Measurements from ENCODE around the gene SKIL.

SKIL gene

DNA sequence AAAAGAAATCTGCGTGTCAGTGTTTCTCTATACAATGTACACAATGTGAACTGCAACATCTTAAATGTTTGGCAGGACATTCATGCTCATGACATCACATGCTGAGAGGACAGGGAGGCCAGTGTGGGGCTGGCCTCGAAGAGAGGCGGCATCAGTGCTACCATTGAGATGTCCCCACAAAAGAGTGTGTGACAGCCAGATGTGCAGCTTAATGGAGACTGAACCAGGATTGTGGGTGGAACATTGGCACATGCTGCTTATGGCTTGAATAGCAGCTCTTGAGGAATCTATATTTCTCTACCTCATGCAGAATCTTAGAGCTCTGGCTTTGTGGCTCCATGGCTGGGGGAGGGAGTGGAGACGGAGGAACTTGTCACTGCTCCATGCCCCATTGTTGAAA is 79.7 kb downstream of the SKIL start:
- H3K27me3 ChIP-seq (ENCODE audit: insufficient read depth, low read depth): no peaks in the 10 kb centered on the region
- no peak overlapping the region for H2AFZ ChIP-seq (ENCODE audit: low read depth)
- H3K9ac ChIP-seq: no peak overlapping the region
- H4K20me1 ChIP-seq (ENCODE audit: insufficient read depth): no peaks in the 10 kb centered on the region
- no peak overlapping the region for H3K4me3 ChIP-seq (IDR thresholded peaks at IDR 0.05; ENCODE audit: insufficient read depth, low read depth, low read length)
- H3K4me2 ChIP-seq: no peak overlapping the region
- no peaks in the 10 kb centered on the region for H3K79me2 ChIP-seq (ENCODE audit: insufficient read depth, low read depth)
- H3K36me3 ChIP-seq (ENCODE audit: insufficient read depth): no peaks in the 10 kb centered on the region
- no peak overlapping the region for H3K27ac ChIP-seq
- H3K4me1 ChIP-seq (ENCODE audit: low read depth, poor library complexity, severe bottlenecking): no peaks in the 10 kb centered on the region
- TF ChIP-seq, protein P1, sequence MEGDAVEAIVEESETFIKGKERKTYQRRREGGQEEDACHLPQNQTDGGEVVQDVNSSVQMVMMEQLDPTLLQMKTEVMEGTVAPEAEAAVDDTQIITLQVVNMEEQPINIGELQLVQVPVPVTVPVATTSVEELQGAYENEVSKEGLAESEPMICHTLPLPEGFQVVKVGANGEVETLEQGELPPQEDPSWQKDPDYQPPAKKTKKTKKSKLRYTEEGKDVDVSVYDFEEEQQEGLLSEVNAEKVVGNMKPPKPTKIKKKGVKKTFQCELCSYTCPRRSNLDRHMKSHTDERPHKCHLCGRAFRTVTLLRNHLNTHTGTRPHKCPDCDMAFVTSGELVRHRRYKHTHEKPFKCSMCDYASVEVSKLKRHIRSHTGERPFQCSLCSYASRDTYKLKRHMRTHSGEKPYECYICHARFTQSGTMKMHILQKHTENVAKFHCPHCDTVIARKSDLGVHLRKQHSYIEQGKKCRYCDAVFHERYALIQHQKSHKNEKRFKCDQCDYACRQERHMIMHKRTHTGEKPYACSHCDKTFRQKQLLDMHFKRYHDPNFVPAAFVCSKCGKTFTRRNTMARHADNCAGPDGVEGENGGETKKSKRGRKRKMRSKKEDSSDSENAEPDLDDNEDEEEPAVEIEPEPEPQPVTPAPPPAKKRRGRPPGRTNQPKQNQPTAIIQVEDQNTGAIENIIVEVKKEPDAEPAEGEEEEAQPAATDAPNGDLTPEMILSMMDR (conservative IDR thresholded peaks at IDR 0.05; ENCODE audit: low read depth, low read length): no peak

DNA sequence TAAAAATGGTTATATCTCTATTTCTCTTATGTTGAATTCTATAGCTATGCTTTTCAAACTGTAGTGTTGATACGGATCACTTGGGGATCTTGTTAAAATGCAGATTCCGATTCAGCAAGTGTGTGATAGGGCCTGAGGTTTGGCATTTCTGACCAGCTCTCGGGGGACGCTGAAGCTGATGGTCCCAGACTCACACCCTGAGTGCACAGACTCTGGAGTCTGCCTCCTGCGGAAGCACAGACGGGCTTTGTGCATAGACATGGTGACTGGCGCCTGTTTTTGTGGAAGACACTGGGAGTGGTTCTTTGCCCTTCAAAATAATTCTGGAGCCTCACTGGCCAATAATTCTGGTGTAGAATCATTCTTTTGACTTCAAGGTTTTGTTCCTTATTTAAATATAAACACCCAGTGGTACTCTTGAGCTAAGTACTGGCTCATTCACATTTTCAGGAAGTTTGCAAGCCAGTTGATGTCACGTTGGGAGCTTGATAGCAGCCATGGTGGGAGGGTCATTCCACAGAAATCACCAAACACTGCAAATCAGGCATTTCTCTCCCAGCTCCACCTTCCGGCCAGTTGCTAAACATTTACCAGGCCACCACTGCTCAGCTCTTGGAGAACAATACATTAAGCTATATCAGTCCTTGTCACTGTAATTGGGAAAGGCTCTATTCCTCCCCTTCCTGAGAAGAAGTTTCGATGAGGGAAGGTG is 80.3 kb downstream of the SKIL start:
- H3K36me3 ChIP-seq (ENCODE audit: insufficient read depth): no peaks in the 10 kb centered on the region
- H4K20me1 ChIP-seq (ENCODE audit: insufficient read depth): no peaks in the 10 kb centered on the region
- no peak overlapping the region for H2AFZ ChIP-seq (ENCODE audit: low read depth)
- no peaks in the 10 kb centered on the region for H3K27me3 ChIP-seq (ENCODE audit: insufficient read depth, low read depth)
- TF ChIP-seq, protein P1 (conservative IDR thresholded peaks at IDR 0.05; ENCODE audit: low read depth, low read length): no peak
- no peak overlapping the region for H3K9ac ChIP-seq
- H3K4me1 ChIP-seq (ENCODE audit: low read depth, poor library complexity, severe bottlenecking): no peaks in the 10 kb centered on the region
- no peak overlapping the region for H3K27ac ChIP-seq
- no peak overlapping the region for H3K4me3 ChIP-seq (IDR thresholded peaks at IDR 0.05; ENCODE audit: insufficient read depth, low read depth, low read length)
- no peaks in the 10 kb centered on the region for H3K79me2 ChIP-seq (ENCODE audit: insufficient read depth, low read depth)
- no peak overlapping the region for H3K4me2 ChIP-seq

DNA sequence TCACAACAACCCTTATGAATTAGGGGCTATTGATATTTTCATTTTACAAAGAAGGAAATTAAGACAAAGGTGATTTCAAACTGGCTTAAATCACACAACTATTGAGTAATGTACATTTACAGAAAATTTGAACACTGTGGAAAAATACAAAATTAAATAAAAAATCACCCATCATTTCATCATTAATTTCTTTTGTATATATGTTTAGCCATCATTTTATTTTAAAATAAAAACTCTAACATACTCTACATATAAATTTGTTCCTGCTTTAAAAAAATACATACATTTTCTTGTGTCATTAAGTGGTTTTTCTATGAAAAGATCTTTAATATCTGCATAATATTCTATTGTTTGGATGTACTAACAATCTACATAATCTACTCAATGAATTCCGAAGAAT is 81.3 kb downstream of the SKIL start:
- H3K27ac ChIP-seq: no peak overlapping the region
- H4K20me1 ChIP-seq (ENCODE audit: insufficient read depth): no peaks in the 10 kb centered on the region
- TF ChIP-seq, protein P1 (conservative IDR thresholded peaks at IDR 0.05; ENCODE audit: low read depth, low read length): no peak
- H3K4me3 ChIP-seq (IDR thresholded peaks at IDR 0.05; ENCODE audit: insufficient read depth, low read depth, low read length): no peak overlapping the region
- H3K9ac ChIP-seq: no peak overlapping the region
- H2AFZ ChIP-seq (ENCODE audit: low read depth): no peak overlapping the region
- no peak overlapping the region for H3K4me2 ChIP-seq
- H3K4me1 ChIP-seq (ENCODE audit: low read depth, poor library complexity, severe bottlenecking): no peaks in the 10 kb centered on the region
- H3K36me3 ChIP-seq (ENCODE audit: insufficient read depth): no peaks in the 10 kb centered on the region
- no peaks in the 10 kb centered on the region for H3K27me3 ChIP-seq (ENCODE audit: insufficient read depth, low read depth)
- H3K79me2 ChIP-seq (ENCODE audit: insufficient read depth, low read depth): no peaks in the 10 kb centered on the region

DNA sequence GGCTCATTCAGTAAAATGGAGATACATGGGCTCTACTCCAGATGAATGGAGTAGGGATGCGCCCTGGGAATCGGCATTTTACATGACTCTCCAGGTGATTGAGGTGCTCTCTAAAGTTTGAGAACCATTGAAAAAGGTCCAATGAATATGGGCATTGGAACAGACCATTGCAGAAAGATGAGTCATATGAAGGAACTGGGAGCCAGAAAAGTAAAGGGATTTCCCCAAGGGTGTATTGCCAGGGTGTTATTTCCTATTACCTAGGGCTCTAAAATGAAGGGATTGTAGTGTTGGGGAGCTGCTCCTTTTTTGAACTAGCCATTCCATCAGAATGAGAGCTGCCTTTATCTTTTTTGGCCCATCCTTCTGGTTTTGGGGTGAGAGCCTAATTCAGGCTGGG is 82.8 kb downstream of the SKIL start:
- Histone ChIP-seq H2AFZ (ENCODE audit: low read depth) (no peak overlapping the region), H4K20me1 (ENCODE audit: insufficient read depth) (no peaks in the 10 kb centered on the region), H3K27ac (no peak overlapping the region), H3K27me3 (ENCODE audit: insufficient read depth, low read depth) (no peaks in the 10 kb centered on the region), H3K4me2 (no peak overlapping the region), H3K9ac (no peak overlapping the region), H3K79me2 (ENCODE audit: insufficient read depth, low read depth) (no peaks in the 10 kb centered on the region), H3K4me1 (ENCODE audit: low read depth, poor library complexity, severe bottlenecking) (no peaks in the 10 kb centered on the region), H3K36me3 (ENCODE audit: insufficient read depth) (no peaks in the 10 kb centered on the region), H3K4me3 (IDR thresholded peaks at IDR 0.05; ENCODE audit: insufficient read depth, low read depth, low read length) (no peak overlapping the region)
- TF ChIP-seq, protein P1 (conservative IDR thresholded peaks at IDR 0.05; ENCODE audit: low read depth, low read length): no peak
